GM12865 (cell line): ENCODE data around the gene CD22.

ENCODE experiments used
- DNase-seq: peaks from one replicate; pipeline ENCODE4 v3.0.0; 2010; ENCODE audit warnings: low read depth
- H3K4me3 ChIP-seq: 2 replicates; pipeline ENCODE4 v1.5.1; 2011; ENCODE audit warnings: mild to moderate bottlenecking, low read depth, low read length, control low read depth
- TF ChIP-seq, protein P1 (sequence below): IDR thresholded peaks from 2 replicates; pipeline ENCODE4 v1.5.1; 2011; ENCODE audit warnings: low read length, control low read depth, low read depth, inconsistent platforms; ENCODE audit not compliant: insufficient read depth; ENCODE audit errors: missing control alignments

Gene CD22

DNA sequence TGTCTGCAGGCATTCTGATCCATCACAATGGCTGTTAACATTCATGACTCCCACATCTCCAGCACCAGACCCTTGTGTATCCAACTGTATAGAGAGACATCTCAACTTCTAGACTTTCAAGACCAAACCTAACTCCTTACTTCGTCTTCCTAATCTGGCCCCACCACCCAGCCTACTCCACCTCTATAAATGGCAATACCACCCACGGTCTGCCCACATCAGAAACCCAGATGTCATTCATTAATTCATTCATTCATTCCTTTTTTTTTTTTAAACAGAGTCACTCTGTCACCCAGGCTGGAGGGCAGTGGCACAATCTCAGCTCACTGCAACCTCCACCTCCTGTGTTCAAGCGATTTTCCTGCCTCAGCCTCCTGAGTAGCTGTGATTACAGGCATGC lies 52.3 kb downstream of the CD22 start:
- TF ChIP-seq, protein P1, sequence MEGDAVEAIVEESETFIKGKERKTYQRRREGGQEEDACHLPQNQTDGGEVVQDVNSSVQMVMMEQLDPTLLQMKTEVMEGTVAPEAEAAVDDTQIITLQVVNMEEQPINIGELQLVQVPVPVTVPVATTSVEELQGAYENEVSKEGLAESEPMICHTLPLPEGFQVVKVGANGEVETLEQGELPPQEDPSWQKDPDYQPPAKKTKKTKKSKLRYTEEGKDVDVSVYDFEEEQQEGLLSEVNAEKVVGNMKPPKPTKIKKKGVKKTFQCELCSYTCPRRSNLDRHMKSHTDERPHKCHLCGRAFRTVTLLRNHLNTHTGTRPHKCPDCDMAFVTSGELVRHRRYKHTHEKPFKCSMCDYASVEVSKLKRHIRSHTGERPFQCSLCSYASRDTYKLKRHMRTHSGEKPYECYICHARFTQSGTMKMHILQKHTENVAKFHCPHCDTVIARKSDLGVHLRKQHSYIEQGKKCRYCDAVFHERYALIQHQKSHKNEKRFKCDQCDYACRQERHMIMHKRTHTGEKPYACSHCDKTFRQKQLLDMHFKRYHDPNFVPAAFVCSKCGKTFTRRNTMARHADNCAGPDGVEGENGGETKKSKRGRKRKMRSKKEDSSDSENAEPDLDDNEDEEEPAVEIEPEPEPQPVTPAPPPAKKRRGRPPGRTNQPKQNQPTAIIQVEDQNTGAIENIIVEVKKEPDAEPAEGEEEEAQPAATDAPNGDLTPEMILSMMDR = no peak
- DNase-seq = no peak
- no peak overlapping the region for H3K4me3 ChIP-seq

DNA sequence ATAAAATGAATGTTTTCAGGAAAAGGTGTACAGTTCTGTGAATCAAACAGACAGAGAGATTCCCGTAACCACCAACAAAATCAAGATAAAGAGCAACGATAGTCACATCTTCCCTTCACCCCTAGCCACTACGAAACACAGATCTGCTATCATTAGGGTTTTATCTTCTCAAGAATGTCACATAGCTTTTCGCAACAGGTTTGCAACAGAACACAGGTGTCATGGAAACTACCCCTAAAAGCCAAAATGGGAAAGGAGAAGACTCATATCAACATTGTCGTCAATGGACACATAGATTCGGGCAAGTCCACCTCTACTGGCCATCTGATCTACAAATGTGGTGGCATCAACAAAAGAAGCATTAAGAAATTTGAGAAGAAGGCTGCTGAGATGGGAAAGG lies 52.9 kb downstream of the CD22 start:
- DNase-seq = no peak
- TF ChIP-seq, protein P1 = no peak
- H3K4me3 ChIP-seq = no peak overlapping the region

GRCh38 chr19:35383536-35383935 lies 54.5 kb downstream of the CD22 start:
- TF ChIP-seq, protein P1 = no peak
- no peak for DNase-seq
- H3K4me3 ChIP-seq = no peak overlapping the region

DNA sequence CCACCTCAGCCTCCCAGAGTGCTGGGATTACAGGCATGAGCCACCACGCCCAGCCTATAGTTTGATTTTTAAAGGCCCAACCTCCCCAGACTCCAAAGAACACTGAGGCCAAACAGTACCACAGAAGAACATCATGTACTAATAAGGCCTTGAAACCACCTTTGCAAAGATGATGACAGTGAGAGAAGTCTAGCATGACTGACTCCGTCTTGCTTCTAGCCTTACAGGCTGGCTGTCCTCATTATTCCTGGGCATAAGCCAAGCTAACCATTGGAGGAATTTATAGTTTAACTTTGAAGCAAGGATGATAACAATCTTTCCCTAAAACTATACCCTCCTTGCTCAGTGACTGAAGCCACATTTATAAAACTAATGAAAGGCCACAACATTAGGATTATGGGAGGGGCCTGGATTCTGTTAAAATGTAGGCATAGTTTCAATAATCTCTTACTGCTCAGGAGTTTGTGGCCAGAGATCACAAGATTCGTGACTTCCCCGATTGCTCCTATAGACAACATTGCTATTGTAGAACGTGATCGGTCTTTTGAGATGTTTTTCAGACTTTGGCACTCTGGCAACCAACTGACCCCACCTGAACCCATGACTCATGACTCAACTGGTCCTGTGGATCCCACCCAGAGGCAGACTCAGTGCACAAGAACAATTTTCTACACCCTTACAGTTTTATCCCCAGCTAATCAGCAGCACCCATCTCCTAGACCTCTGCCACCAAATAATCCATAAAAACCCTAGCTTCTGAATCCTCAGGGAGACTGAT lies 59.5 kb downstream of the CD22 start:
- no peak for DNase-seq
- TF ChIP-seq, protein P1 = no peak
- H3K4me3 ChIP-seq = no peak overlapping the region

- no peak overlapping the region for H3K4me3 ChIP-seq
- no peak for DNase-seq
- TF ChIP-seq, protein P1 = no peak
These were observed 60.3 kb downstream of the CD22 start for GRCh38 chr19:35389192-35389861.

GRCh38 chr19:35392742-35393715 lies 64.0 kb downstream of the CD22 start:
- no peak overlapping the region for H3K4me3 ChIP-seq
- TF ChIP-seq, protein P1 = no peak
- DNase-seq = no peak
